Left lung (tissue), 10 donors: Measurements from ENCODE around the gene UBE3B. TPM values are rescaled to one million over a fixed set of nuclear protein-coding genes. Genes with fewer than 3 reads are reported as not detected.

Experiments used
- ATAC-seq: fragments of 200-7000 bp; cut with Tn5 transposase; one replicate; pipeline ENCODE4 v1.9.1; 2020; ENCODE audit warnings: moderate library complexity
- DNase-seq, 4 donors: peaks; one replicate each; pipeline ENCODE4 v3.0.0-alpha.2; 2013 to 2020
- H3K27ac ChIP-seq, 2 donors: fragments of 200-600 bp; sonication (generic) in 1 of 2; one replicate each; pipeline versions ENCODE4 v1.5.0 to v1.8.0; 2020 to 2021
- H3K27me3 ChIP-seq, 2 donors: fragments of 200-600 bp; sonication (generic) in 1 of 2; one replicate each; pipeline versions ENCODE4 v1.5.0 to v1.8.0; 2020 to 2021
- H3K36me3 ChIP-seq, 2 donors: fragments of 200-600 bp; sonication (generic) in 1 of 2; one replicate each; pipeline versions ENCODE4 v1.5.0 to v1.8.0; 2020 to 2021
- H3K4me1 ChIP-seq, 2 donors: fragments of 200-600 bp; one replicate each; pipeline ENCODE4 v1.8.0; 2021
- H3K4me3 ChIP-seq, 2 donors: fragments of 200-600 bp; sonication (generic) in 1 of 2; one replicate each; pipeline versions ENCODE4 v1.5.0 to v1.8.0; 2020 to 2021; ENCODE audit warnings: mild to moderate bottlenecking in 1 of 2
- H3K9me3 ChIP-seq, 2 donors: fragments of 200-600 bp; sonication (generic) in 1 of 2; one replicate each; pipeline versions ENCODE4 v1.5.0 to v1.8.0; 2020 to 2021
- CTCF ChIP-seq, 2 donors: fragments of 200-600 bp; sonication (generic) in 1 of 2; IDR thresholded peaks; one replicate each; pipeline versions ENCODE4 v1.5.0 to v1.8.0; 2021; ENCODE audit warnings: antibody characterized with exemption in 2 of 2
- intact Hi-C, 2 donors: fragments of 100-400 bp; cut with DNase I; formaldehyde crosslinking; loops; one replicate each; pipeline versions ENCODE4 v1.11.2 to v1.14.2; 2022
- polyA plus RNA-seq, 6 donors: library from polyadenylated mRNA; unstranded; fragments of 120-200 nt; gene quantifications; one replicate each; pipeline ENCODE4 v1.2.1, GENCODE V29; 2013; ENCODE audit not compliant: insufficient read length in 6 of 6
- total RNA-seq, 2 donors: library from RNA; stranded (reverse); fragmentation: NEBNext Ultra II Directional; extraction: Animal tissue kit (Norgen Biotek cat#: 25700); gene quantifications; one replicate each; pipeline ENCODE4 v1.2.1, GENCODE V29; 2021
- donor health status: DM: no; HTN: yes; CAD: no.
- donor health status: DM: no; HTN: no; CAD: no.

UBE3B gene
- total and polyA plus RNA-seq, 8 donors: 30.5 to 42.5 (median 34.3) TPM

- no peak for ATAC-seq
- no peak for DNase-seq
- H3K4me3 ChIP-seq: no peak overlapping the region
- H3K9me3 ChIP-seq: no peaks in the 10 kb centered on the region
- no peak overlapping the region for H3K27ac ChIP-seq
- no peaks in the 10 kb centered on the region for H3K36me3 ChIP-seq
- TF ChIP-seq CTCF (IDR thresholded peaks at IDR 0.05): no peak
- H3K27me3 ChIP-seq: no peaks in the 10 kb centered on the region
- H3K4me1 ChIP-seq: no peaks in the 10 kb centered on the region
- intact Hi-C loops: loop anchor here in 1 of 2 donors (2.0 kb wide), 1 partner anchor 44 kb away; the partner anchor contains the start of genes KCTD10 and UBE3B
Measured at GRCh38 chr12:109432431-109432830, 45.0 kb upstream of the UBE3B start.

GRCh38 chr12:109432842-109433304, 44.6 kb upstream of the UBE3B start:
- intact Hi-C loops: loop anchor here in 1 of 2 donors (2.0 kb wide), 1 partner anchor 44 kb away; the partner anchor contains the start of genes KCTD10 and UBE3B
- H3K4me1 ChIP-seq: no peaks in the 10 kb centered on the region
- peak; percentile 77 to 80 for TF ChIP-seq CTCF (IDR thresholded peaks at IDR 0.05)
- H3K9me3 ChIP-seq: no peaks in the 10 kb centered on the region
- no peak overlapping the region for H3K27ac ChIP-seq
- no peaks in the 10 kb centered on the region for H3K27me3 ChIP-seq
- no peak overlapping the region for H3K4me3 ChIP-seq
- H3K36me3 ChIP-seq: no peaks in the 10 kb centered on the region
- ATAC-seq (peak; percentile 92), DNase-seq (peak; percentile 29 to 95 (median 79))

GRCh38 chr12:109433618-109434017, 43.8 kb upstream of the UBE3B start:
- Histone ChIP-seq H3K9me3 (no peaks in the 10 kb centered on the region), H3K4me3 (no peak overlapping the region), H3K36me3 (no peaks in the 10 kb centered on the region), H3K27me3 (no peaks in the 10 kb centered on the region), H3K27ac (no peak overlapping the region), H3K4me1 (no peaks in the 10 kb centered on the region)
- TF ChIP-seq CTCF (IDR thresholded peaks at IDR 0.05): no peak
- peak; percentile 39 for ATAC-seq
- DNase-seq: no peak
- intact Hi-C loops: loop anchor here in 1 of 2 donors (2.0 kb wide), 1 partner anchor 43 kb away; the partner anchor contains the start of genes KCTD10 and UBE3B

GRCh38 chr12:109434582-109434981, 42.9 kb upstream of the UBE3B start:
- Histone ChIP-seq H3K4me3 (no peak overlapping the region), H3K36me3 (no peaks in the 10 kb centered on the region), H3K27me3 (no peaks in the 10 kb centered on the region), H3K4me1 (no peaks in the 10 kb centered on the region), H3K27ac (no peak overlapping the region), H3K9me3 (no peaks in the 10 kb centered on the region)
- intact Hi-C loops: no loop called here
- no peak for TF ChIP-seq CTCF (IDR thresholded peaks at IDR 0.05)
- DNase-seq (no peak), ATAC-seq (no peak)

GRCh38 chr12:109435428-109436187, 41.8 kb upstream of the UBE3B start:
- peak; percentile 75 for ATAC-seq
- DNase-seq: peak in 1 of 4 donors; percentile 44
- no peaks in the 10 kb centered on the region for H3K4me1 ChIP-seq
- no peaks in the 10 kb centered on the region for H3K36me3 ChIP-seq
- TF ChIP-seq CTCF (IDR thresholded peaks at IDR 0.05): no peak
- intact Hi-C loops: no loop called here
- no peak overlapping the region for H3K27ac ChIP-seq
- H3K4me3 ChIP-seq: no peak overlapping the region
- H3K27me3 ChIP-seq: no peaks in the 10 kb centered on the region
- no peaks in the 10 kb centered on the region for H3K9me3 ChIP-seq
